Spleen (tissue), 11 donors: ENCODE measurements around the gene KIF5B. TPM values are rescaled to one million over a fixed set of nuclear protein-coding genes. Genes with fewer than 3 reads are reported as not detected.

Source experiments
- DNase-seq: peaks from one replicate; pipeline ENCODE4 v3.0.0-alpha.2; 2020
- H3K27ac ChIP-seq, 8 donors: fragments of 200-600 bp; sonication (generic) in 7 of 8; 1 replicate in 4 of 8; 2 replicates in 4 of 8; pipeline versions ENCODE4 v1.5.0 to v1.8.0; 2016 to 2021; ENCODE audit warnings: inconsistent platforms in 4 of 8, mild to moderate bottlenecking in 4 of 8, moderate library complexity in 1 of 8
- H3K27me3 ChIP-seq, 7 donors: fragments of 200-600 bp; sonication (generic) in 6 of 7; replicated peaks in 1 of 7; 1 replicate in 4 of 7; 2 replicates in 3 of 7; pipeline versions ENCODE4 v1.5.0 to v1.8.0; 2016 to 2021; ENCODE audit warnings: inconsistent platforms in 3 of 7, mild to moderate bottlenecking in 1 of 7
- H3K36me3 ChIP-seq, 6 donors: fragments of 200-600 bp; sonication (generic) in 5 of 6; 1 replicate in 4 of 6; 2 replicates in 2 of 6; pipeline versions ENCODE4 v1.5.0 to v1.8.0; 2016 to 2021; ENCODE audit warnings: inconsistent platforms in 2 of 6
- H3K4me1 ChIP-seq, 6 donors: fragments of 200-600 bp; sonication (generic) in 5 of 6; 1 replicate in 3 of 6; 2 replicates in 3 of 6; pipeline versions ENCODE4 v1.5.0 to v1.8.0; 2016 to 2021; ENCODE audit warnings: inconsistent platforms in 3 of 6
- H3K4me3 ChIP-seq, 8 donors: fragments of 200-600 bp; sonication (generic) in 7 of 8; 1 replicate in 4 of 8; 2 replicates in 4 of 8; pipeline versions ENCODE4 v1.5.0 to v1.8.0; 2016 to 2021; ENCODE audit warnings: inconsistent platforms in 4 of 8, mild to moderate bottlenecking in 4 of 8, moderate library complexity in 2 of 8
- H3K9me3 ChIP-seq, 8 donors: fragments of 200-600 bp; sonication (generic) in 7 of 8; 1 replicate in 4 of 8; 2 replicates in 4 of 8; pipeline versions ENCODE4 v1.5.0 to v1.8.0; 2016 to 2021; ENCODE audit warnings: inconsistent platforms in 4 of 8
- POLR2A ChIP-seq, 3 donors: fragments of 450-650 bp; IDR thresholded peaks; one replicate each; pipeline ENCODE4 v1.5.1; 2017; ENCODE audit warnings: antibody characterized with exemption in 3 of 3, mild to moderate bottlenecking in 1 of 3
- POLR2AphosphoS5 ChIP-seq, 3 donors: sonication (generic); formaldehyde crosslinking; IDR thresholded peaks; one replicate each; pipeline ENCODE4 v1.5.1; 2017; ENCODE audit warnings: antibody characterized with exemption in 3 of 3
- WGBS, 5 donors: extraction: QIAGEN DNeasy Blood & Tissue Kit in 3 of 5; methylation state at CpG; one replicate each; pipeline versions ENCODE4 v1.1.5 to v1.1.7; 2013 to 2018; 5-methylcytosine and 5-hydroxymethylcytosine counted together
- intact Hi-C: fragments of 100-400 bp; cut with DNase I; formaldehyde crosslinking; loops from one replicate; pipeline ENCODE4 v1.15.0; 2023; ENCODE audit warnings: low total_unique reads
- polyA plus RNA-seq, 3 donors: library from polyadenylated mRNA; stranded (reverse); fragments of 200-250 nt; gene quantifications; one replicate each; pipeline ENCODE4 v1.2.1, GENCODE V29; 2013
- total RNA-seq, 7 donors: library from RNA; depleted of rRNA in 3 of 7; stranded (reverse); fragments of >200 nt in 3 of 7; fragmentation: NEBNext Ultra II Directional in 4 of 7; extraction: Animal tissue kit (Norgen Biotek cat#: 25700) in 4 of 7; gene quantifications; one replicate each; pipeline versions ENCODE4 v1.1.0 to v1.2.1, GENCODE V29; 2016 to 2021
- TF ChIP-seq, protein P1 (sequence below), 11 experiments: fragments of 200-600 bp in 7 of 11; fragments of 450-650 bp in 4 of 11; sonication (generic) in 4 of 11; IDR thresholded peaks in 8 of 11; conservative IDR thresholded peaks in 3 of 11; 1 replicate in 7 of 11; 2 replicates in 4 of 11; pipeline versions ENCODE4 v1.4.0 to v1.8.0; 2016 to 2021; ENCODE audit warnings: antibody characterized with exemption in 11 of 11, inconsistent platforms in 4 of 11, mild to moderate bottlenecking in 1 of 11
- donor health status: healthy with polysubstance abuse.
- donor health status: DM: no; HTN: no; CAD: no; lungs with moderate emphysema.
- donor health status: DM: no; HTN: no; CAD: no.
- donor health status: Bipolar disorder and iron deficiency.
- donor health status: healthy.
- donor health status: DM: no; HTN: no; CAD: no.
- donor health status: DM: yes; HTN: yes; CAD: no.

Gene KIF5B
- total and polyA plus RNA-seq, 10 donors = 16.1 to 95.1 (median 71.2) TPM

DNA sequence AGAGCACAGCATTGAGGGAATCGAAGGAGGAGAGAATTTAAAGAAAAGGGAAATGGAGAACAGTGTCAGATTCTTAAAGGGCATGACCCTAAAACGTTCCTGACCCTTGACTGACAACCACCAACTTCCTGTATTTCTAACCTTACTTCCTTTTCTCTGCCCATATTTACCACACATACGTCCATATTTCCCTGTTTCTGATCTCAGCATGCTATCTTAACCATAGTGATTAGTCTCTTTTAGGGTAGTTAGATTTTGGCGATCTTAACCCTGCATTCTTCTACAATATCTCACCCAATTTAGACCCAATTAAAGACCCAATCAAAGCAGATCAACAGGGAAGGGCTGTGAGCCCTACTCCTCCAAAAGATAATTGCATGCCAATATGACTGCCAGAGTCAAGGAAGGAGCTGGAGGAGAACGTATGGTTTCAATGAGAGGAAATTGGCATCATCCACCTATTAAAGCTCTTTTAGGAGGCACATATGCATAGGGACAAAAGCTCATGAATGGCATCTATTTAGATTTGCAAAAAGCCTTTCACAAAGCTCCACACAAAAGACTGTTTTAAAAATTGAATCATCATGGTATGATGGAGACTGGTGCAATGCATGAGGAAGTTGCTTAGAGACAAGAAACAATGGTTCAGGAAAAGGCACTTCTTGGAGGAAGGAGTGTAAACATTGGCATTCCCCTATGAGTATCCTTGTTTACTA lies 78.6 kb downstream of the KIF5B start:
- H3K27ac ChIP-seq = peak overlapping the region in 7 of 8 donors; percentile 44 to 86 (median 80)
- WGBS, 5 donors = 11 to 28% (median 22%) methylated on average over 5 of the region's 5 CpGs

DNA sequence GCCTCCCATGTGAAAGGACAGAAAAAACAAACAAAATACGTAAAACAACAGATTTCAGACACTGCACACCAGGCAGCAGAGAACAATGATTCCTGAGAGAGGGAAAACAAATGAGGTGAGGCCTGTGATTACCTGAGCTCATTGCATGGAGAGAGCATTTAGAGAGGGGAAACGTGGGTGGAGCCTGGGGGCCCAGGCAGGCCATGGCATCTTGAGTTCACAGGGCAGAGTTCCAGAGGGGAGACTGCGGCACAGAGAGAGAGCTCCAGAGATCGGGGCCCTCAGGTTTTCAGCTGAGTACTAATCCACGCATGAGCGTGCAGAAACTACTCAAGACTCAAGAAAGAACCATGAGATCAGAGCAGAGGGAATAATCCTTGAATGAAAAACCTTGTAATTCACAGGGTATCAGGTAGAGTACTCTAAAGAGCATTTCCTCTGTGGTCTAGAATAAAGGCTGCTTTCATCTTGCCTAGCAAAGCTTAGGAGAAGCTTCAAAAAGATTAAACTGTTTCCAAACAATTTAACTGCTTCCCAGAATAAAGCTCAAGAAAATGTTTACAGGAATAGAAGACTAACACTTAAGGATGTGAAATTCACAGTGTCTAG lies 81.0 kb downstream of the KIF5B start:
- no peak for DNase-seq
- Histone ChIP-seq H3K4me1 (peaks cover 8 to 47% (median 19%) of the 10 kb centered on the region in 6 donors), H3K4me3 (no peak overlapping the region), H3K27me3 (no peaks in the 10 kb centered on the region), H3K27ac (no peak overlapping the region), H3K36me3 (no peaks in the 10 kb centered on the region), H3K9me3 (peaks cover 0 to 2% (median 0%) of the 10 kb centered on the region in 8 donors)
- whole genome bisulfite sequencing, 5 donors = 85 to 96% (median 90%) methylated on average over 6 of the region's 6 CpGs
- TF ChIP-seq POLR2A (IDR thresholded peaks at IDR 0.05) (no peak), POLR2AphosphoS5 (IDR thresholded peaks at IDR 0.05) (no peak)
- TF ChIP-seq, protein P1, sequence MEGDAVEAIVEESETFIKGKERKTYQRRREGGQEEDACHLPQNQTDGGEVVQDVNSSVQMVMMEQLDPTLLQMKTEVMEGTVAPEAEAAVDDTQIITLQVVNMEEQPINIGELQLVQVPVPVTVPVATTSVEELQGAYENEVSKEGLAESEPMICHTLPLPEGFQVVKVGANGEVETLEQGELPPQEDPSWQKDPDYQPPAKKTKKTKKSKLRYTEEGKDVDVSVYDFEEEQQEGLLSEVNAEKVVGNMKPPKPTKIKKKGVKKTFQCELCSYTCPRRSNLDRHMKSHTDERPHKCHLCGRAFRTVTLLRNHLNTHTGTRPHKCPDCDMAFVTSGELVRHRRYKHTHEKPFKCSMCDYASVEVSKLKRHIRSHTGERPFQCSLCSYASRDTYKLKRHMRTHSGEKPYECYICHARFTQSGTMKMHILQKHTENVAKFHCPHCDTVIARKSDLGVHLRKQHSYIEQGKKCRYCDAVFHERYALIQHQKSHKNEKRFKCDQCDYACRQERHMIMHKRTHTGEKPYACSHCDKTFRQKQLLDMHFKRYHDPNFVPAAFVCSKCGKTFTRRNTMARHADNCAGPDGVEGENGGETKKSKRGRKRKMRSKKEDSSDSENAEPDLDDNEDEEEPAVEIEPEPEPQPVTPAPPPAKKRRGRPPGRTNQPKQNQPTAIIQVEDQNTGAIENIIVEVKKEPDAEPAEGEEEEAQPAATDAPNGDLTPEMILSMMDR (IDR thresholded peaks at IDR 0.05 in 8 of 11, conservative IDR thresholded peaks at IDR 0.05 in 3 of 11) = no peak
- intact Hi-C loops = no loop called here

More for the DNA sequence above, 78.6 kb downstream of the KIF5B start:
- TF ChIP-seq POLR2AphosphoS5 (IDR thresholded peaks at IDR 0.05) = peak in 1 of 3 donors; percentile 20
- TF ChIP-seq, protein P1 (IDR thresholded peaks at IDR 0.05 in 8 of 11, conservative IDR thresholded peaks at IDR 0.05 in 3 of 11) = no peak
- Histone ChIP-seq H3K27me3 (no peaks in the 10 kb centered on the region), H3K9me3 (peaks cover 0 to 6% (median 0%) of the 10 kb centered on the region in 8 donors), H3K36me3 (no peaks in the 10 kb centered on the region), H3K4me1 (peaks cover 8 to 38% (median 17%) of the 10 kb centered on the region in 6 donors), H3K4me3 (peak overlapping the region in 1 of 8 donors; percentile 37)
- intact Hi-C loops = no loop called here
- no peak for DNase-seq

DNA sequence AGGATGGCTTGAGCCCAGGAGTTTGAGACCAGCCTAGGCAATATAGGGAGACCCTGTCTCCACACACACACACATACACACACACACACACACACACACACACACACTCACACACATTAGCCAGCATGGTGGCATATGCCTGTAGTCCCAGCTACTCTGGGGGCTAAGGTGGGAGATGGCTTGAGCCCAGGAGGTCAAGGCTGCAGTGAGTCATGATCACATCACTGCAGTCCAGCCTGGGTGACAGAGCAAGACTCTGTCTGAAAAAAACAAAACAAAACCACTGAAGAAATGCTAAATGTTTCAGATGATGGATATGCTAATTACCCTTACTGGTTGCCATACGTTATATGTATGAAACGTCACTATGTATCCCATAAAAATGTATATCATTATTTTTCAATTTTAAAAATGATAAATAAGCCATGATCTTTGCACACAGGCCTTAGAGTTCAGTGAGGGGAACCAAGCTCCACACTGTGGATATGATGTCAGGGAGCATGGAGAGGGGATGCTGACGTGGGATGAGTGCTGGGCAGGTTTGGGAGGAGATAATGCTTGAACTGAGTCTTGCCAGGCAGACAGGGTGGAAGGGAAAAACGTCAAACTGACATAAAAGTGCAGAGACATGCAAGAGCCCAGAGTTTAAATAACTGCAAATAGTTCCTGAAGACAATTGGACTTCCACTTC lies 81.6 kb downstream of the KIF5B start:
- H3K27ac ChIP-seq = no peak overlapping the region
- no peak for DNase-seq
- H3K4me1 ChIP-seq = peaks cover 8 to 47% (median 19%) of the 10 kb centered on the region in 6 donors
- H3K27me3 ChIP-seq = no peaks in the 10 kb centered on the region
- no peaks in the 10 kb centered on the region for H3K36me3 ChIP-seq
- TF ChIP-seq POLR2A (IDR thresholded peaks at IDR 0.05) (no peak), POLR2AphosphoS5 (IDR thresholded peaks at IDR 0.05) (no peak)
- TF ChIP-seq, protein P1 (IDR thresholded peaks at IDR 0.05 in 8 of 11, conservative IDR thresholded peaks at IDR 0.05 in 3 of 11) = no peak
- no peak overlapping the region for H3K4me3 ChIP-seq
- no peaks in the 10 kb centered on the region for H3K9me3 ChIP-seq
- intact Hi-C loops = no loop called here
- WGBS, 5 donors = 81 to 91% (median 86%) methylated on average over 4 of the region's 4 CpGs
